ENCODE data around the gene RDH13. TPM values are rescaled to one million over a fixed set of nuclear protein-coding genes. Genes with fewer than 3 reads are reported as not detected.

RDH13 gene, protein sequence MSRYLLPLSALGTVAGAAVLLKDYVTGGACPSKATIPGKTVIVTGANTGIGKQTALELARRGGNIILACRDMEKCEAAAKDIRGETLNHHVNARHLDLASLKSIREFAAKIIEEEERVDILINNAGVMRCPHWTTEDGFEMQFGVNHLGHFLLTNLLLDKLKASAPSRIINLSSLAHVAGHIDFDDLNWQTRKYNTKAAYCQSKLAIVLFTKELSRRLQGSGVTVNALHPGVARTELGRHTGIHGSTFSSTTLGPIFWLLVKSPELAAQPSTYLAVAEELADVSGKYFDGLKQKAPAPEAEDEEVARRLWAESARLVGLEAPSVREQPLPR
- 8.8 and 12.7 TPM in 2 replicates for total RNA-seq

DNA sequence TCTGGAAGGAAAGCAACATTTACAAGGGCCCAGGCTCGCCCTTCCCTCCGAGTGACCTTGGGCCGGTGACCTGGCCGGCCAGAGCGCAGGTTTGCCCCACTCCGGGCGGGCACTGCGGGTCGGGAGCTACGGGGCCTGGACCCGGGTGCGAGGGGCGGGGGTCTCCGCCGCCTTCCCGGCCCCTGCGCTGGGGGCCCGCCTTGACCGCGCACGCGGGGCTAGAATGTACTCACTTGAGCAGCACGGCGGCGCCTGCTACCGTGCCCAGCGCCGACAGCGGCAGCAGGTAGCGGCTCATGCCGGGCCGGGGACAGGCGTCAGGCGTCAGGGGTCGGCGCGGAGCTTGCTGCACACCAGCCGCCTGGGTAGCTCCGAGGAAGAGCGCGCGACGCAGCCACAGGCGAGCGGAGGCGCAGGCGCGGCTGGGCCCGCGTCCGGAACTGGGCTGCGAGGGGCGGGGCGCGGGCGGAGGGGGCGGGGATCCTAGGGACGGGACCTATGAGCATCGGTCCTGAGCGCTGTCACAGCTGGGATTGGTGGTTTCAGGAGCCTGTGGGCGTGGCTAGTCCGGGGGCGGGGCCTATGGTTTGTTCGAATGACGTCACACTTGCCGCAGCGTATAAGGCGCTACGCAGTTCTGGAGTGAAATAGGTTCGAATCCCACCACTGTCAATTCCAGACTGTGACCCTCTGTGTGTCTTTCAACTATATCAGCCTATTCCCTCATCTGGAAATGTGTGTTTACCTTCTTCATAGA is at the start of gene RDH13:
Gene RDH13, minus strand, starts transcription at position 414 of the 757 bp plus-strand sequence. Its CDS starts 116 bp downstream, at position 298.

GRCh38 chr19:55075371-55075998 is 12.5 kb upstream of the RDH13 start, which contains the start of gene EPS8L1:
TSS of gene EPS8L1 (plus strand) at chr19:55075869. CDS start at chr19:55076445, 576 bp downstream.

Other genes with a start within 250 kb of the RDH13 start
- gene KIR3DL1, start 246.7 kb downstream of the RDH13 start, total RNA-seq, result not detected in 2 replicates
- gene KIR2DS4, start 230.5 kb downstream of the RDH13 start, total RNA-seq, result not detected in 2 replicates
- gene KIR3DL2, start 212.7 kb downstream of the RDH13 start, total RNA-seq, result not detected in 2 replicates
- not detected in 2 replicates for gene FCAR, start 188.9 kb downstream of the RDH13 start, total RNA-seq
- gene NCR1, start 157.0 kb downstream of the RDH13 start, total RNA-seq, result not detected in 2 replicates
- not detected in 2 replicates for gene NLRP7, start 115.6 kb downstream of the RDH13 start, total RNA-seq
- 0.27 and 0.28 TPM in 2 replicates for gene NLRP2, start 96.8 kb downstream of the RDH13 start, total RNA-seq
- gene GP6, start 24.9 kb downstream of the RDH13 start, total RNA-seq, result not detected in 2 replicates
- gene EPS8L1, start 12.7 kb upstream of the RDH13 start, total RNA-seq, result 3.3 and 9.4 TPM in 2 replicates
- gene PPP1R12C, start 54.5 kb upstream of the RDH13 start, total RNA-seq, result 33.6 and 40.1 TPM in 2 replicates
- 2.2 and 2.4 TPM in 2 replicates for gene TNNT1, start 86.1 kb upstream of the RDH13 start, total RNA-seq
- not detected in 2 replicates for gene TNNI3, start 94.6 kb upstream of the RDH13 start, total RNA-seq
- 0.27 and 0.47 TPM in 2 replicates for gene DNAAF3, start 103.5 kb upstream of the RDH13 start, total RNA-seq
- gene SYT5, start 117.1 kb upstream of the RDH13 start, total RNA-seq, result not detected in 2 replicates
- gene PTPRH, start 146.4 kb upstream of the RDH13 start, total RNA-seq, result 0.63 and 1.3 TPM in 2 replicates
- gene TMEM86B, start 165.6 kb upstream of the RDH13 start, total RNA-seq, result 0.72 and 1.1 TPM in 2 replicates
- 28.2 and 32.9 TPM in 2 replicates for gene PPP6R1, start 195.9 kb upstream of the RDH13 start, total RNA-seq
- gene HSPBP1, start 217.0 kb upstream of the RDH13 start, total RNA-seq, result 23.2 and 27.4 TPM in 2 replicates
- gene BRSK1, start 220.8 kb upstream of the RDH13 start, total RNA-seq, result 0.36 and 2.0 TPM in 2 replicates

Measured in endothelial cell of coronary artery (primary cell).